Stimulated activated CD4-positive, alpha-beta T cell treated with anti-CD3 and anti-CD28 coated beads, Interleukin-4, amount 100 ng/mL, for 1 hour (primary cell): ENCODE measurements around the gene RNASEL.
A peak's percentile ranks its signal among the peaks of the same experiment; 100 is the strongest.

Experiments used
- DNase-seq: peaks from one replicate; pipeline ENCODE4 v3.0.0-alpha.2; 2020

RNASEL gene

GRCh38 chr1:182620924-182621585 lies 32.0 kb upstream of the RNASEL start:
- DNase-seq = no peak

DNA sequence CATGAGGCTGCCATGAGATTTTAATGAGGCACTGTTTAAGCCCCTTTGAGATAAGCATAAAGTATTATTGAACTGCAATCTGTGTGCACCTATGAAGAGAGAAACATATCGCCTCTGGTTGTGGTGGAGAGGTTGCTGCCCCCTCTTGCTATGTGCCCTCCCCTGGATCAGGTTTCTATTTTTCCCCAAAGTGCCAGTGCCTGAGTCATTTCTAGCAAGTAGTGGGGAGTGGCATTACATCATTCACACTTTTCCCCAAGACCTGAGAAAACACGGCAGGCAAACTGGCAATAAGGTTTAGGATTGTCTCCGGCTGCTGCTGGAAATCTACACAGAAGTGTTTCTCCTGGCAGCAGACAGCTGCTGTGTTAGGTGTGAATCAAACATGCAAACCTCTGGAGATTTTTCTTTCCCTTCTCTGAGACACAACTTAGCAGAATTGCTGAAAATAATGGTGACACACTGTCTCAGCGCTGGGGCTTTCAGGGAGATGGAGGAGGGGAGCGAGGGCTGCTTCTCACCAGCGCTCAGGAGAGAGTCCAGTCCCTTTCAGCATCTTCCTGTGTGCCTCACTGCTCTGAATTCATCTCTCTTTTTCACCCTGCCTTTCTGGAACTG lies 28.8 kb upstream of the RNASEL start:
- no peak for DNase-seq

DNA sequence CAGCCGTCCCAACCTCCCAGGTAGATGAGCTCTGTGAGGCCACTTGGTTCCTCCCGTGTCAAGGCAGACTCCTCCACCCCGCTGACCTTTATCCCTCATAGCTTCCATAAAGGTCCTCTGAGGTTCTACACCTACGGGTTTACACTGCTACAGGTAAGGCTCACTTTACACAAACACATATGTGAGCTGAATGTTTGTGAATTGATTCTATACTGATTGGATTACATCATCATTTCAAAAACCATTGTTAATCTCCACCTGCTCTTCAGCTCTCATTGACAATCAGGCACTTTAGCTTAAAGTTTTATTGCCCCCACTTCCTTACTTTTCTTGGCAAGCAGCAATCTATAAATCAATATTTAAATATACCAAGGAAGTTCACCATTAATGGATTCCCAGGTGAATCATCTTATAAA lies 28.0 kb upstream of the RNASEL start:
- DNase-seq = no peak

GRCh38 chr1:182616130-182617013 lies 27.3 kb upstream of the RNASEL start:
- peak; percentile 70 for DNase-seq

- DNase-seq = peak; percentile 32
These were observed 26.5 kb upstream of the RNASEL start for GRCh38 chr1:182615468-182616129.

DNA sequence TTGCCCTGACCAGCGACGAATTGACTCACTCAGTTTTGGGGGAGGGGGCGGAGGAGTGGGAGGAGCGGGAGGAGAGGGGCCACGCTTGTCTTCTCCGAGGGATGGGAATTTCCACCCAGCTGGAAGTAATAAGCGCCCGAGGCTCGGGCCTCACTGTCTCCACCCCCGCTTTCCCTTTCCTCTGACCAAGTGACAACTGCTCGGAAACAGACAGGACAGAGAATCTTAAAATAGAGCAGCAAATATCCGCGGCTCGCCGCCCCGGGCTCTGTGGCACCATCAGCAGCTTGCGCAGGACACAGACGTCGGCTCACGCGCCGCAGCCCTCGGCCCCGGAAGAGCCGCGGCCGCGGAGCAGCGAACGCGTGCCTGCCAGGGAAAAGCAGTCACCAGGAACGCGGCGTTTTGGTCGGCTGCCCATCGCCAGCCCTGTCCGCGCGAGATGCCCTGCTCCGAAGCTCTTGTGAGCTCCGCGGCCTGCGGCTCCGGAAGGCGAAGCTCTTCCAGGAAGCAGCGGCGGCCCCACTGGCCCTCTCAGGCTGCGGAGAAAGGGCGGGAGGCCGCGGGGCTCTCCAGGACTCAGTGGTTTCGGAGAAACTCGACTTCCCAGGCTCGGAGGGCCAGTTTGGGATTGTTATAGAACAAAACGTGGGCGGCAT lies 25.9 kb upstream of the RNASEL start:
- peak; percentile 63 for DNase-seq

DNA sequence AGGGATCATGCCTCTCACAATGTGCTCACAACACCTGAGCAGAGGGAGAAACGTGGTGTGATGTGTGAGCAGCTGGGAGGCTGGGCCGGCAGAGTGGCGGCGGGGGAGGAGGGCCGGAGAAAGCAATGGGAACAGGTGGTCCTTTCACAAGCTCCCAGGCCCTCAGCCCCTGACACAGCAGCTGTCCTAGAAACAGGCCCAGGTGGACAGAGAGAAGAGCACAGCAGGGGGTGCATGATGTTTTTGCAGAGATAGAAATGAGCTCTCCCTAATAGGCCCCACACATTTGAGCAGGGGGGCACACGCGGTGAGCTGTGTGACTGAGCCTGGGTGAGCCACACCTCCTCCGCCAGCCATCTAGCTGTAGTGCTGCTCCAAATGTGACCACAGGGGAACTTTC lies 22.7 kb upstream of the RNASEL start:
- DNase-seq = no peak

GRCh38 chr1:182611326-182611725 lies 22.3 kb upstream of the RNASEL start:
- no peak for DNase-seq

DNA sequence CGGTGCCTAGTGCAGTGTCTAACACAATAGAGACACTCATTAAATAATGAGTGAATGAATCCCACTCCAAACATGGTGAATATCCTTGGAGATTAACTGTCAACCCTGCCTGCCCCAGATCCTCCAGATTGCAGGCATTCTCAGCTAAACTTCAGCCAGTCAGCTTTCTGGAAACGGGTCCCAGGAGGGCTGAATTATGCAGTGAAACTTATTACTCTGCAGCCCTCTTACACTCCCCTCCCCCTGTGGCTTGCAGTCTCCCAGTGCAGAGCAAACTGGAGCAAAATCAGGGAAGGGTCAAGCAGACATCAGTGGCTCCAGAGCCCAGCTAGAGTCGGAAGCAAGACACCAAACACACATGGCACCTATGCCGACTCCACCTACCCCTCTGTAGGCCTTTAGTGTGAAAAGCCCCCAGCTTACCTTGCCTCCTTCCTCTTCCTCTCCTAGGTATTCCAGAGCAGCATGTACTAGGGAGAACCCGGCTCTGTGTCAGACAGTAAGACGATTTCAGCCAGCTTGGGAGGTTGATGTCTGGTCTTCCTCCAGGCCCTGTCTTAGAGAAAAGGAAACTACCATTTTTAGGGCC lies 21.6 kb upstream of the RNASEL start:
- DNase-seq = no peak

- no peak for DNase-seq
These were observed 20.0 kb upstream of the RNASEL start for GRCh38 chr1:182608845-182609610.

GRCh38 chr1:182608236-182608635 lies 19.2 kb upstream of the RNASEL start:
- DNase-seq = no peak

GRCh38 chr1:182607566-182607965 lies 18.5 kb upstream of the RNASEL start:
- no peak for DNase-seq

DNA sequence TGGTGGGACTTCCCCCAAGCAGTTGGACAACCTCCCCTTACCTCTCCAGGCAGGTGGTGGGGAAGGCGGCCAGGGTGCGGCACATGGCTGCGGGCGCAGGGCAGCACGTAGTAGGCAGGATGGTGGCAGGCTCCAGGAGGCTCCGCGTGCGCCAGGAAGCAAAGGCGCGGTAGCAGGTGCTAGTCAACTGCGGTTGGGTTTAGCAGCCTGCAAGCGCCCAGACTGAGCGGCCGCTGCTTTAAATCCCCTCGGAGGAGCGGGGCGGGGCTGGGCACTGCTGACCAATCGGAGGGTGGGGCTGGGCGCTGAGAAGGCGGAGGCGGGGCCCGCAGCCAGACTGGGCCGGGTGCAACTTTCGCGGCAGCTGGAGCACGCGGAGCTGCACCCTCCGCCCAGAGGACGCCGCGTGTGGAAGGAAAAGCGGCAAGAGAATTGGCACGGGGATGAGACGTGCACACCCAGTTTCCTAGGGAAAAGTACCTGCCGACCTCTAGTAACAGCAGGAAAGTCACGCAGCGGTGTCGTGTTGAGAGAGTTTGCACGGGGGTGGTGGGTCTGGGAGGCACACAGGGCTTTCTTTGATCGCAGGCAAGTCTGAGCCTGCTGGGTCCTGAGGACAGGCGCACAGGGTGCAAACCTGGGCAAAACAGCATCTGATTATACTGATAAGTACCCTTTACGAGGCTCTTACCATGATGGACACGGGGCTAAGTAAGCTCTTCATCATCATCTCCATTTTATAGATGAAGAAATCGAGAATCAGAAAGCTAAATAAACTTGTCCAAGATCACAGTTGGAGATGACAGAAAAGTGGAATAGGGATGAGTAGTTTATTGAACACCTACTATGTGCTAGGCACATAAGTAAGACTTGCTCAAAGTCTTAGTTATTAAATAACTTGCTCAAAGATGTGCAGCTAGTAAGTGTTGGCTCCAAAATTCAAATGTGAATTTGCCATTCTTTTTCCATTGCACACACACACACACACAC lies 15.4 kb upstream of the RNASEL start, which contains the start of gene RGS16:
RGS16 (minus strand) TSS at position 215 of the 990 bp plus-strand sequence; CDS start at position 85, 130 bp downstream.
- peak; percentile 96 for DNase-seq

DNA sequence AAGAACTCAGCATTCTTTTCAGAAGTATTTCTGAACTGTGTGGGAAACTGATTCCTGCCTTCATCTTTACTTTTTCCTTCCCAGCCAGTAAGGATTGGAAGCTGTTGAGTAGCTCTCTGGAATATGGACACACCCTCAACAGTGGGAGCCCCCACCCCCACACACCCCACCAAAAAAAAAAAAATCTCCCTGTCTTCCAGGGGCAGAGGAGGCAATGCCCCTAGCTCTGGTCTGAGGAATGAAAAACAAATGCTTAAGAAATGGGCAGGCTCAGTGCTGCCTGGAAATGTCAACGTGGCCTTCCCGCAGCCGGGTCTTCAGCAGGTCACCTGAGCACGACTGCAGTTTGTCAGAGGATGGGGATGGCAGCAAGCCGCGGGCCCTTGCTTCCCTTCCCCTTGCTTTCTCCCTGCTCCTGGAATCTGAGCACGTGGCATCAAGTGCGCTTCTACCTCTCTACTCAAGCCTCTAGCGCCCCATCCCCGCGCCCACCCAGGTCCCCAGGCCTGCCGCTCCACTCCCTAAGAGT lies 14.7 kb upstream of the RNASEL start:
- no peak for DNase-seq

- no peak for DNase-seq
These were observed 14.0 kb upstream of the RNASEL start for GRCh38 chr1:182602935-182603645.

DNA sequence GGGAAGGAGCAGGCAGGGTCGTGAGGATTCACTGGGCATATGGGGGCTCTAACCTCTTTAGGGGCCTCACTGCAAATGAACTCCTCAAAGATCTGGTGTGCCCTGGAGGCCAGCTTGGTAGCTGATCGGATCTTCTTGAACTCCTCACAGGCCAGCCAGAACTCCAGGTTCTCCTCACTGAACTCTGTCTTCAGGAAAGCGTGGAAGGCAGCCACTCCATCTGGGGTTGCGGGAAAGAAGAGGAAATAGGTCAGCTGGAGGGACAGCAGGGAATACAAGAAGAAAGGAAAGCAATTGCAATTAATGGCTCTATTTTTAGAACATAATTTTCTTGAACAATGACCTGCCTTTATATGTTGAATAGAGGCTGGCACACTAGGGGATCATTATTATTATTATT lies 12.9 kb upstream of the RNASEL start:
- DNase-seq = no peak

- peak; percentile 50 for DNase-seq
These were observed 12.3 kb upstream of the RNASEL start for GRCh38 chr1:182601416-182601786.

GRCh38 chr1:182600745-182601415 lies 11.8 kb upstream of the RNASEL start:
- DNase-seq = no peak
